IPS-20b (cell line): ENCODE data around the gene LTBP1.

Experiments
- H3K27ac ChIP-seq: one replicate; pipeline ENCODE4 v1.5.1; 2013; ENCODE audit warnings: low read length
- H3K27me3 ChIP-seq: 2 replicates; pipeline ENCODE4 v1.6.1; 2013; ENCODE audit warnings: mild to moderate bottlenecking, low read length, inconsistent platforms; ENCODE audit not compliant: insufficient read depth
- H3K36me3 ChIP-seq: 2 replicates; pipeline ENCODE4 v1.6.1; 2013; ENCODE audit warnings: low read depth, mild to moderate bottlenecking, inconsistent platforms, low read length, moderate library complexity; ENCODE audit not compliant: insufficient read depth
- H3K4me1 ChIP-seq: 2 replicates; pipeline ENCODE4 v1.6.1; 2013; ENCODE audit warnings: mild to moderate bottlenecking, control low read depth, inconsistent platforms, low read length, moderate library complexity; ENCODE audit not compliant: insufficient read depth
- H3K4me3 ChIP-seq: 2 replicates; pipeline ENCODE4 v1.5.1; 2013; ENCODE audit warnings: mild to moderate bottlenecking, low read length, inconsistent platforms
- H3K9ac ChIP-seq: 2 replicates; pipeline ENCODE4 v1.6.1; 2013; ENCODE audit warnings: low read depth, mild to moderate bottlenecking, inconsistent platforms, low read length, moderate library complexity
- H3K9me3 ChIP-seq: 2 replicates; pipeline ENCODE4 v1.6.1; 2013; ENCODE audit warnings: mild to moderate bottlenecking, low read depth, low read length, inconsistent platforms; ENCODE audit not compliant: insufficient read depth

Gene LTBP1

GRCh38 chr2:33000986-33001385 lies 54.2 kb downstream of the LTBP1 start:
- Histone ChIP-seq H3K9me3 (no peaks in the 10 kb centered on the region), H3K9ac (no peak overlapping the region), H3K27ac (no peak overlapping the region), H3K4me1 (no peaks in the 10 kb centered on the region), H3K27me3 (no peaks in the 10 kb centered on the region), H3K36me3 (no peaks in the 10 kb centered on the region), H3K4me3 (no peak overlapping the region)

GRCh38 chr2:33001823-33002222 lies 55.1 kb downstream of the LTBP1 start:
- no peak overlapping the region for H3K9ac ChIP-seq
- H3K9me3 ChIP-seq, result no peaks in the 10 kb centered on the region
- H3K36me3 ChIP-seq, result no peaks in the 10 kb centered on the region
- no peak overlapping the region for H3K4me3 ChIP-seq
- H3K4me1 ChIP-seq, result no peaks in the 10 kb centered on the region
- H3K27me3 ChIP-seq, result no peaks in the 10 kb centered on the region
- no peak overlapping the region for H3K27ac ChIP-seq

GRCh38 chr2:33002863-33003262 lies 56.1 kb downstream of the LTBP1 start:
- H3K4me3 ChIP-seq, result no peak overlapping the region
- no peak overlapping the region for H3K27ac ChIP-seq
- H3K4me1 ChIP-seq, result no peaks in the 10 kb centered on the region

GRCh38 chr2:33005057-33005456 lies 58.3 kb downstream of the LTBP1 start:
- Histone ChIP-seq H3K36me3 (no peaks in the 10 kb centered on the region), H3K9me3 (no peaks in the 10 kb centered on the region), H3K27ac (no peak overlapping the region), H3K4me1 (no peaks in the 10 kb centered on the region), H3K9ac (no peak overlapping the region), H3K27me3 (no peaks in the 10 kb centered on the region), H3K4me3 (no peak overlapping the region)

More at GRCh38 chr2:33002863-33003262, 56.1 kb downstream of the LTBP1 start:
- Histone ChIP-seq H3K36me3 (no peaks in the 10 kb centered on the region), H3K27me3 (no peaks in the 10 kb centered on the region), H3K9ac (no peak overlapping the region), H3K9me3 (no peaks in the 10 kb centered on the region)

- Histone ChIP-seq H3K4me1 (0 out of 2 replicates have a peak, but pooled peaks cover 2% of the 10 kb centered on the region), H3K36me3 (no peaks in the 10 kb centered on the region), H3K4me3 (no peak overlapping the region), H3K27ac (no peak overlapping the region), H3K9me3 (no peaks in the 10 kb centered on the region), H3K9ac (no peak overlapping the region), H3K27me3 (no peaks in the 10 kb centered on the region)
Observed at GRCh38 chr2:33008716-33009115, 62.0 kb downstream of the LTBP1 start.

- no peaks in the 10 kb centered on the region for H3K36me3 ChIP-seq
- H3K9ac ChIP-seq, result no peak overlapping the region
- no peaks in the 10 kb centered on the region for H3K27me3 ChIP-seq
- no peak overlapping the region for H3K27ac ChIP-seq
- no peaks in the 10 kb centered on the region for H3K9me3 ChIP-seq
- H3K4me3 ChIP-seq, result no peak overlapping the region
- H3K4me1 ChIP-seq, result peaks cover 8% of the 10 kb centered on the region
Observed at GRCh38 chr2:33009249-33009648, 62.5 kb downstream of the LTBP1 start.

GRCh38 chr2:33011373-33011772 lies 64.6 kb downstream of the LTBP1 start:
- H3K9ac ChIP-seq, result no peak overlapping the region

GRCh38 chr2:33011941-33012340 lies 65.2 kb downstream of the LTBP1 start:
- Histone ChIP-seq H3K9ac (no peak overlapping the region), H3K27me3 (no peaks in the 10 kb centered on the region), H3K4me1 (peaks cover 12% of the 10 kb centered on the region), H3K27ac (no peak overlapping the region), H3K4me3 (no peak overlapping the region), H3K36me3 (no peaks in the 10 kb centered on the region), H3K9me3 (no peaks in the 10 kb centered on the region)

More at GRCh38 chr2:33011373-33011772, 64.6 kb downstream of the LTBP1 start:
- H3K4me3 ChIP-seq, result no peak overlapping the region
- H3K9me3 ChIP-seq, result no peaks in the 10 kb centered on the region
- no peaks in the 10 kb centered on the region for H3K36me3 ChIP-seq
- no peaks in the 10 kb centered on the region for H3K27me3 ChIP-seq
- peaks cover 12% of the 10 kb centered on the region for H3K4me1 ChIP-seq
- H3K27ac ChIP-seq, result no peak overlapping the region

- Histone ChIP-seq H3K9ac (0 out of 2 replicates have a peak overlapping the region, but pooled peaks have one; percentile 31), H3K36me3 (no peaks in the 10 kb centered on the region), H3K27ac (no peak overlapping the region), H3K27me3 (no peaks in the 10 kb centered on the region), H3K4me1 (peaks cover 12% of the 10 kb centered on the region), H3K9me3 (no peaks in the 10 kb centered on the region), H3K4me3 (no peak overlapping the region)
Observed at GRCh38 chr2:33013684-33014110, 66.9 kb downstream of the LTBP1 start.

- no peak overlapping the region for H3K4me3 ChIP-seq
- H3K9ac ChIP-seq, result no peak overlapping the region
- no peaks in the 10 kb centered on the region for H3K27me3 ChIP-seq
- peaks cover 12% of the 10 kb centered on the region for H3K4me1 ChIP-seq
- H3K27ac ChIP-seq, result no peak overlapping the region
- no peaks in the 10 kb centered on the region for H3K36me3 ChIP-seq
- no peaks in the 10 kb centered on the region for H3K9me3 ChIP-seq
Observed at GRCh38 chr2:33014268-33014667, 67.5 kb downstream of the LTBP1 start.

GRCh38 chr2:33015421-33016142 lies 68.8 kb downstream of the LTBP1 start:
- H3K27ac ChIP-seq, result no peak overlapping the region
- no peaks in the 10 kb centered on the region for H3K27me3 ChIP-seq
- no peaks in the 10 kb centered on the region for H3K9me3 ChIP-seq
- H3K4me3 ChIP-seq, result no peak overlapping the region
- no peak overlapping the region for H3K9ac ChIP-seq
- H3K4me1 ChIP-seq, result peaks cover 12% of the 10 kb centered on the region
- no peaks in the 10 kb centered on the region for H3K36me3 ChIP-seq

GRCh38 chr2:33018271-33018670 lies 71.5 kb downstream of the LTBP1 start:
- Histone ChIP-seq H3K4me1 (peaks cover 20% of the 10 kb centered on the region), H3K27me3 (no peaks in the 10 kb centered on the region), H3K27ac (no peak overlapping the region), H3K9ac (no peak overlapping the region), H3K9me3 (no peaks in the 10 kb centered on the region), H3K4me3 (no peak overlapping the region), H3K36me3 (no peaks in the 10 kb centered on the region)
